ENCODE results near the gene CRYZL1. TPM values are rescaled to one million over a fixed set of nuclear protein-coding genes. Genes with fewer than 3 reads are reported as not detected.

CRYZL1 gene
- total RNA-seq, 6 experiments from 2014 or later: 28.0 to 32.8 (median 30.2) TPM

- no peak overlapping the region for H3K27ac Mint-ChIP-seq
- H3K36me3 Mint-ChIP-seq (ENCODE audit: low read depth): peaks cover 81% of the 10 kb centered on the region
- no peak for TF ChIP-seq CTCF (IDR thresholded peaks at IDR 0.05)
- peaks cover 8% of the 10 kb centered on the region for H3K27me3 Mint-ChIP-seq (ENCODE audit: insufficient read depth)
- DNase-seq: no peak
- H3K4me1 Mint-ChIP-seq (ENCODE audit: low read depth): peaks cover 26% of the 10 kb centered on the region
- H3K9me3 Mint-ChIP-seq: no peaks in the 10 kb centered on the region; the same call in 1 of the 2 replicates
- no peak overlapping the region for H3K4me3 Mint-ChIP-seq
Observed at GRCh38 chr21:33552999-33553598, 88.4 kb downstream of the CRYZL1 start.

- H3K27ac Mint-ChIP-seq: no peak overlapping the region; the same call in 1 of the 2 replicates
- H3K4me1 Mint-ChIP-seq (ENCODE audit: low read depth): peaks cover 26% of the 10 kb centered on the region
- H3K9me3 Mint-ChIP-seq: no peaks in the 10 kb centered on the region; the same call in 1 of the 2 replicates
- no peak for TF ChIP-seq CTCF (IDR thresholded peaks at IDR 0.05)
- DNase-seq: no peak
- no peak overlapping the region for H3K4me3 Mint-ChIP-seq
- peaks cover 8% of the 10 kb centered on the region for H3K27me3 Mint-ChIP-seq (ENCODE audit: insufficient read depth)
- H3K36me3 Mint-ChIP-seq (ENCODE audit: low read depth): peaks cover 73% of the 10 kb centered on the region
Observed at GRCh38 chr21:33552093-33552998, 89.2 kb downstream of the CRYZL1 start.

GRCh38 chr21:33551664-33552063, 89.9 kb downstream of the CRYZL1 start:
- H3K9me3 Mint-ChIP-seq: no peaks in the 10 kb centered on the region; the same call in 1 of the 2 replicates
- H3K4me1 Mint-ChIP-seq (ENCODE audit: low read depth): peaks cover 24% of the 10 kb centered on the region
- H3K27me3 Mint-ChIP-seq (ENCODE audit: insufficient read depth): peaks cover 8% of the 10 kb centered on the region
- no peak overlapping the region for H3K27ac Mint-ChIP-seq
- no peak for DNase-seq
- peaks cover 66% of the 10 kb centered on the region for H3K36me3 Mint-ChIP-seq (ENCODE audit: low read depth)
- no peak overlapping the region for H3K4me3 Mint-ChIP-seq
- TF ChIP-seq CTCF (IDR thresholded peaks at IDR 0.05): no peak

GRCh38 chr21:33550772-33551660, 90.5 kb downstream of the CRYZL1 start:
- H3K9me3 Mint-ChIP-seq: no peaks in the 10 kb centered on the region; the same call in 1 of the 2 replicates
- no peak overlapping the region for H3K27ac Mint-ChIP-seq
- DNase-seq: no peak
- peaks cover 8% of the 10 kb centered on the region for H3K27me3 Mint-ChIP-seq (ENCODE audit: insufficient read depth)
- no peak overlapping the region for H3K4me3 Mint-ChIP-seq
- H3K36me3 Mint-ChIP-seq (ENCODE audit: low read depth): peaks cover 63% of the 10 kb centered on the region
- H3K4me1 Mint-ChIP-seq (ENCODE audit: low read depth): peaks cover 21% of the 10 kb centered on the region
- no peak for TF ChIP-seq CTCF (IDR thresholded peaks at IDR 0.05)
